ENCODE data around the gene TMED9.

GRCh38 chr5:177576169-177576568 is 15.8 kb upstream of the TMED9 start:
- TF ChIP-seq CTCF (IDR thresholded peaks at IDR 0.05): no peak
- TF ChIP-seq POLR2A (IDR thresholded peaks at IDR 0.05): no peak
